Amniotic epithelial cell (primary cell): ENCODE measurements around the gene LAMC3.
"Not testable (repeated sequence)": the region's sequence is repeated elsewhere in the genome, so short reads cannot be mapped to it uniquely, and the experiment has no call there.

Source experiments
- DNase-seq: peaks from one replicate; pipeline ENCODE4 v3.0.0-alpha.2; 2010; ENCODE audit warnings: low read depth

The LAMC3 gene

DNA sequence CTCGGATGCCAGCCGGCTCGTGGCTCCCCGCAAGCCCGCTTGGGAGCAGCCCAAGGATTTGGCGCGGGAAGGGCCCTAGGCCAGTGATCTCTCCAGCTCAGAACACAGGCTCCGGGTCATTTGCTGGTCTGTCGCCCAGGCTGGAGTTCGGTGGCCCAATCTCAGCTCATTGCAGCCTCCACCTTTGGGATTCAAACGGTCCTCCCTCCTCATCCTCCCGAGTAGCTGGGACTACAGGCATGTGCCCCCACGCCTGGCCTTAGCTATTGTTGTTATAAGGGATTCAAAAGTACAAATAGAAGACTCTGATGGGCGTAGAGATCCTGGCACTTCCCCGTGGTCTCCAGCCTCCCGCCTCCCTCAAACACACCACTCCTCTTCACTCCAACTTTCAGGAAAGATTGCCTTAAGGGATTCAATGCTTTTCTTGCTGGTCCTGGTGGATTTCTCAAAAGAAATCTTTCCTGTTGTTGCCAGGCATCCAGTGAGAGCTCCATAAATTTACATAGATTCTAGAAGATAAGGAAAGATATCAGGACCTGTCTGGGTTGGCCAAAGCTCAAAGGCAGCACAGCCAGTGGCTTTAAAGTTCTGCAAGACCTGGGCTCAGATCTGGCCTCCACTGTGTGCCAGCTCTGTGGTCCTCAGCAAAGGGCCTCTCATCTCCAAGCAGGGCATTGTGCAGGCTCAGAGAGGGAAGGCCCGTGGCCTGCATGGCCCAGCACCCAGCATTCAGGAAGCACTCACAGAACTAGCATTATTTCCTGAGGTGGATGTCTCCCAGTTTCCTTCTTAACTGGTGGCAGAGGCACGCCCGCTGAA, 88.4 kb downstream of the LAMC3 start:
- DNase-seq = no peak

GRCh38 chr9:131097948-131098278, 88.9 kb downstream of the LAMC3 start:
- DNase-seq = no peak

- DNase-seq = no peak
Measured at GRCh38 chr9:131098391-131099101, 89.6 kb downstream of the LAMC3 start.

DNA sequence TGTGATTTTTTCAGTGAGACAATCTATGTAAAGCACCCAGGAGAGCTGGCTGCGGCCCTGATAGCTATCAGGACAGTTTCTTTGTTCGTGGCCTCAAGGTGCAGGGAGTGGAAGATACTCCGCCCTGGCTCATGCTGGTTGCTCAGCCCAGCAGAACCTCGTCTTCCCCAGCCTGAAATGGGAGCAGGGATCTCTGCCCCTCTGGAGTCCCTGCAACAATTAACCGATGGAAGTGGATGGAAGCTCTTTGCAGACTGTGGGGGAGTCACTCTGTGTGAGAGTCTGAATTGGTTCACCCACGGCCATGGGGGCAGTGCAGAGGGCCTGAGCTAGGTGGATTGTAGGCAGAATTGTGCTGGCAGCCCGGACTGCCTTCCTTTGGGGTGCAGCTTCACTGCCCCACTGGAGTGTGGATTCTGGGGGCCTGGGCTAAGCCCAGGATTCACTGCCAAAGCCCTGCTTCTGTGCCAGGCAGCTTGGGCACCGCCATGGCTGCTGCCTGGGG, 90.2 kb downstream of the LAMC3 start:
- DNase-seq = no peak

DNA sequence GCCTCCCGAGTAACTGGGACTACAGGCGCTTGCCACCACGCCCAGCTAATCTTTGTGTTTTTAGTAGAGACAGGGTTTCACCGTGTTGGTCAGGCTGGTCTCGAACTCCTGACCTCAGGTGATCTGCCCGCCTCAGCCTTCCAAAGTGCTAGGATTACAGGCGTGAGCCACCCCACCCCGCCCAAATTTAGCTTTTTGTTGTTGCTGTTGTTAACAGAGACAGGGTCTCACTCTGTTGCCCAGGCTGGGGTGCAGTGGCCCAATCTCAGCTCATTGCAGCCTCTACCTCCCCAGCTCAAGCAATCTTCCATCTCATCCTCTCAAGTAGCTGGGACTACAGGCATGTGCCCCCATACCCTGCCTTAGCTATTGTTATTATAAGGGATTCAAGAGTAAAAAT, 90.9 kb downstream of the LAMC3 start:
- DNase-seq = not testable (repeated sequence)

- DNase-seq = peak; percentile 24
Measured at GRCh38 chr9:131100445-131100844, 91.5 kb downstream of the LAMC3 start.

DNA sequence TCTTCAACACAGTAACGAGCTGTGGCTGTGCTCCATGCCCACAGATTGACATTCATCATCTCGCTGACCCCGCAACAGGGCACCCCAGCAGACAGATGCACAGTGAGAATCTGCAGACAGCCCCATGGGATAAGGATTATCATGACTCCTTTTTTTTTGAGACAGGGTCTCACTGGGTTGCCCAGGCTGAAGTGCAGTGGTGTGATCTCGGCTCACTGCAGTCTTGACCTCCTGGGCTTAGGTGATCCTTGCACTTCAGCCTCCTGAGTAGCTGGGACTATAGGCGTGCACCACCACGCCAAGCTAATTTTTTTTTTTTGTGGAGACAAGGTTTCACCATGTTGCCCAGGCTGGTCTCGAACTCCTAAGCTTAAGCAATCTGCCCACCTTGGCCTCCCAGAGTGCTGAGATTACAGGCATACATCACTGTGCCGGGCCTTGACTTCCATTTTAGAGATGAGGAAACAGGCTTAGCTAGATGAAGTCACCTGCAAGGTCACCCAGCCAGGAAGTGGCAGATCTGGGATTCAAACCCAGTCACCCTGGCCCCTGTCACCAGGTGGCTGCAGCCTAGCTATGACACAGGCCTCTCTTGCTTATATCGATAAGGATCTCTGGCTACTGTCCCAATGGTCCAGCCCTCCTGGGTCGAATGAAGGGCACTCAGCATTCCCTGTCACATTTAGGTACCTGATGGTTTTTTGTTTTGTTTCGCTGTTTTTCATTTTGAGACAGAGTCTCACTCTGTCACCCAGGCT, 92.4 kb downstream of the LAMC3 start:
- no peak for DNase-seq

GRCh38 chr9:131103024-131103423, 94.0 kb downstream of the LAMC3 start:
- DNase-seq = no peak

- no peak for DNase-seq
Measured at GRCh38 chr9:131103535-131103934, 94.6 kb downstream of the LAMC3 start.

DNA sequence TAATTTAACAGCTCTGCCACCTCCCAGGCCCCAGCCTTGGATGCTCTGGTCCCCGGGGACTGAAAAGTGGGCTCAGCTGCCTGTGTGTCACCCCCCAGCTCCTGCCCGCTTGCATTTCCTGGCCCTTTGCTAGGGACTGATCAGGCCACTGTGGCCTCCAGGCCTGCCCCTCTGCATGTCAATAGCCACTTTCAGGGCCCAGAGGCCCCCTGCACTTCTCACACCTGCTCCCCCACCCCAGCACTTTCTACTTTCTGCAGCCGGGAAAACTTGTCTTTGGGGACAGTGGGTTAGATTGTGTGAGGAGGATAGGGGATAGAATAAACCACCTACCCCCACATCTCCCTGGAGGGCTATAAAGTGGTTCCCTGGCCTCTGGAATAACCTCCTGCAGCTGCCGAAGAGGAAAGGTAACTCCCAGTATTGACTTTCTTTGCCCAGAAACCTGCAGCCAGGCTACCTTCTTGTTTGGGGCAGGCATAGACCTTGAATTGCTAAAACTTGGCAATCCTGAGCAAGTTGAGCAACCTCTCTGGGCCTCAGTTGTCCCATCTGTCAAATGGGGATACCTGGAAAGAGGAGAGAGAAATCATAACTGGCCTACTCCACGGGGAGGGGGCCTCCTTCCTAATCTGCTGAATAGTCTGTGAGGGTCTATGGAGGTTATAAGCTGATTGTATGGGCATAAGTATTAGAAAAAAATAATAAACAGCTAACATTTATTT, 95.2 kb downstream of the LAMC3 start:
- no peak for DNase-seq

DNA sequence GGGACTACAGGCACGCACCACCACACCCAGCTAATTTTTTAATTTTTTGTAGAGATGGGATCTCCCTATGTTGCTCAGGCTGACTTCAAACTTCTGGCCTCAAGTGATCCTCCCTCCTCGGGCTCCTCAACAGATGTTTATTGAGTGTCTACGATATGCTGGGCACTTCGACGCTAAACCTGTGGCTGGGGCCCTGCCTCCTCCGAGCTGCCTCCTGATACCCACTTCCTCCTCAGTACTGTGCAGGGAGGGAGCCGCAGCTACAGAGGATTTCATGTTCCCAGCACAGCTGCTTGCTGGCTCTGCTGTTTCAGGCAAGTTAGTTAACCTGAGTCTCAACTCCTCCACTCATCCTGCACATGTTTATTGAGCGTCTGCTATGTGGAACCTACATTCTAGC, 97.0 kb downstream of the LAMC3 start:
- DNase-seq = no peak

DNA sequence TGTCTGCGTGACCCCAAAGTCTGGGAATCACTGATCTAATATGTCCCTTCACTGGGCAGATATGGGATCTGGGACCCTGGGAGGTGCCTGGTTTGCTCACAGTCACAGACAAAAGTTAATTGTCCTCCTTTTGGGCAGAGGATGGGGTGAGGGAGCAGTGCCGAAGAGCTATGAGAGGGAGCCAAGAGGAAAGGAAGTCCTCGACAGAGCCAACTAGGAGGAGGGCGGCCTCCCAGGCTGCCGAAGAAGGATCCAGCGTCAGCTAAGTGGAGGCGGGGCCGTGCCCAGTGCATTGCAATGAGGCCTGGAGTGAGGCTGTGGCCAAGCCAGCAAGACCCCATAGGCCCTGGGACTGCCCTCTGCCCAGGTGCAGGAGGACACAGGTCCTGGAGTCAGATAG, 98.8 kb downstream of the LAMC3 start:
- no peak for DNase-seq

- no peak for DNase-seq
Measured at GRCh38 chr9:131111186-131111853, 102.3 kb downstream of the LAMC3 start.

DNA sequence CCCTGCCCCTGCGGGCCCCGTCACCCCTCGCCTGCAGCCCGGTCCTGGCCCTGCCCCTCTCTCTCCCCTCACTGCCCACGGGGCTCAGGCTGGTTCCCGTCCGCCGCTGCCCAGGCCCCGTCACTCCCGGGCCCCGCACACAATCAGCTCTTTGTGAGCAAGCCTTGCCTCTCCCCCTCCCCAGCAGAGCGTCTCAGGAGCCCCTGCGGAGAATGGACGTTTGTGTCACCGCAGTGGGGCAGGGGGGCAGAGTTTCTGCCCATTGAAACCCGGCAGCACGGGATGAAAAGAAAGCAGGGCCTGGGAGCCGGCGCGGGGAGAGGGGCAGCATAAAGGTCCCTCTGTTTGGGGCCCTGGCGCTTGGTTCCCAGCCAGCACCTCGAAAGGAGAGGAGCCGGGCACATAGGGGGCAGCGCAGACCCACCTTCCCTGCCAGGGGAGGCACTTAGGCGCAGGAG, 102.9 kb downstream of the LAMC3 start:
- DNase-seq = no peak

- no peak for DNase-seq
Measured at GRCh38 chr9:131112374-131113154, 103.6 kb downstream of the LAMC3 start.

DNA sequence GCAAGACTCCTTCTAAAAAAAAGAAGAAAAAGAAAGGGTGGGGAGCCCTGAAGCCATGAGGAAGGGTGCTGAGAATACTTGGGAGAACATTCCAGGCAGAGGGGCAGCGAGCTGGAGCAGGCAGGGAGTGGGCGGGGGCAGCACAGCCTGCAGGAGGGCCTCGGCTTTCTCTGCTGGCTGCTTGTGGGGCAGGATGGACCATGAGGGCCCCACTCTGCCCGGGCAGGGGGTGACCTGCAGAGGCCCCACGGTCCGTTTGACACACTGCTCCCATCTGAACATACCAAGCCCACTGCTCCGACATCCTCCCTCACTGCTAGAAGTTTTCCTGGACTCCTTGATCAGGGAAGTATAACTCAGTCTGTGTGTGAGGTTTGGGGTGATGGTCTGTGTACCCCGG, 104.7 kb downstream of the LAMC3 start:
- no peak for DNase-seq

GRCh38 chr9:131114084-131114535, 105.1 kb downstream of the LAMC3 start:
- DNase-seq = no peak

- DNase-seq = not testable (repeated sequence)
Measured at GRCh38 chr9:131115360-131115742, 106.4 kb downstream of the LAMC3 start.

DNA sequence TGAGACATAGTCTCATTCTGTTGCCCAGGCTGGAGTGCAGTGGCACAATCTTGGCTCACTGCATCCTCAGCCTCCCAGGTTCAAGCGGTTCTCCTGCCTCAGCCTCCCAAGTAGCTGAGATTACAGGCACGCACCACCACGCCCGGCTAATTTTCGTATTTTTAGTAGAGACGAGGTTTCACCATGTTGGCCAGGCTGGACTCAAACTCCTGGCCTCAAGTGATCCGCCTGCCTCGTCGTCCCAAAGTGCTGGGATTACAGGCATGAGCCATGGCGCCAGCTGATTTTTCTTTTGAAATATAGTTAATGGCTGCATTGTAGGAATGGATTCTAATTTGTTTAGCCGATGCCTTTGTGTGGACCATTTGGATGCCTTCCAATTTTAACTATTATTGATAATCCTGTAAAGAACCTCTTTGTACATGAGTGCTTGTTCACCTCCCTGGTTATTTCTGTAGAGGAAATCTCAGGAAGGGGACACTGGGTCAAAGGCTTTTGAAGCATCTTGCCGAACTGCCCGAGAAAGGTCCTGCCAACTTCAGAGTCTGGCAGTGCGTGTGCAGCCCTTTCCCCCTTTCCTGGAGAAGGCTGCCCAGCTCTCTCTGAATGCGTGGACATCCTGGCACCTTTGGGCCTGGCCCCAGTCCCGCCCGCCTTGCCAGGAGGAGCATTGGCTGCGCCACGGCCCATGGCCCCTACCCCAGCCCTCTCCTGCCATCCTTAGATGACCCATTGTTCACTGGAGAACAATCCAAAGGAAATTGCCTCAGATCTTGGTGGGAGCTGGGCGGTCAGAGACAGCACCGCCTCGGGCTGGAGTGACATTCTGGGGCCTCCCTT, 107.5 kb downstream of the LAMC3 start:
- no peak for DNase-seq
